HG03558 (cell line): ENCODE data around the gene FHOD1.

Experiments
- ATAC-seq: cut with Tn5 transposase; IDR thresholded peaks from one replicate; pipeline ENCODE4 v1.9.1; 2021; ENCODE audit warnings: moderate number of reproducible peaks; ENCODE audit not compliant: unreplicated experiment; ENCODE audit errors: extremely low read depth

Gene FHOD1

DNA sequence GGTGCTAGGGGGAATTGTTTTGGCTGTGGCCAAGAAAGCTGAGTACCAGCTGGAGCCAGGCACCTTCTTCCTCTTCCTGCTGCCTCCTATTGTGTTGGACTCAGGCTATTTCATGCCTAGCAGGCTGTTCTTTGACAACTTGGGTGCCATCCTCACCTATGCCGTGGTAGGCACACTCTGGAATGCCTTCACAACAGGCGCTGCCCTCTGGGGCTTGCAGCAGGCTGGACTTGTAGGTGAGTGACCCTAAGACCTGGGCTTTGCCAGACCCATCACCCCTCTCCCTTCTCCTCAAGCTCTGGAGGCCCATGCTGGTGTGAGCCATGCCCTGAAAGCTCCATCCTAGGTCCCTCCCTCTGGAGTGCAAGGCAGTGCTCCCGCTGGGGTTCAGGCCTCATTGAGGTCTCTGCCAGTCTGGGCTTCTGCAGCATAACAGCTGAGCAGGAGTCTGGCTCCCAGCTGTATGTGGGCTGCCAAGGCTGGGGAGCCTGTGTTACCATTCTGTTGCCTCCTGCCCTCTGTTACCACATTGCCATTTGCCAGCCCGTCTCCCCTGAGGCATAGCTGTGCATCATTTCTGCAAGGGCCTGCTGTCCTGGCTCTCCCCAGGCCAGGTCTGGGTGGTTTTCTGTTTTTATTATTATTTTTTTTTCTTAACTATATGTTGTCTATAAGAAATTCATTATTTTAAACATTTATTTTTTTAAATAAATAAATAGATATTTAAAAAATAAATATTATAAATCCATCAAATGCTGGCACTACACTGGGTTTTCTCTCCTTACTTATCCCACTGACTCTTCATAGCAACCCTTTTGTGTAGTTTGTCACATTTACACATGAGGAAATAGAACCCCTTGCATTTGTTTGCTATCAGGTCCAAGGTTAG lies 5.6 kb upstream of the FHOD1 start:
- no peak for ATAC-seq

DNA sequence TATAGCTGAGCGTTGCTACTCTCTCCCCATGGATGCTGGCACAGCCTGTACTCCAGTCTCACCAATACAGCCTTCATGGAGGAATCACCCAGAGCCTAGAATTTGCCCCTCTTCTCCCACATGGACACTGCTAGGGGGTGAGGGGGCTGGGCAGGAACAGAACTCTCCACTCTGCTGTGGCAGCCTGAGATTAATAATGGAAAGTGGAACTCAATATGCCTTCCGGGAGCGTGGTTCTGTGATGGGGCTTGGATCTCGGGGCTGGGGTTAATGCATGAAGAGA lies 2.7 kb upstream of the FHOD1 start:
- no peak for ATAC-seq

- no peak for ATAC-seq
Measured at GRCh38 chr16:67249178-67250044, 2.1 kb upstream of the FHOD1 start.

DNA sequence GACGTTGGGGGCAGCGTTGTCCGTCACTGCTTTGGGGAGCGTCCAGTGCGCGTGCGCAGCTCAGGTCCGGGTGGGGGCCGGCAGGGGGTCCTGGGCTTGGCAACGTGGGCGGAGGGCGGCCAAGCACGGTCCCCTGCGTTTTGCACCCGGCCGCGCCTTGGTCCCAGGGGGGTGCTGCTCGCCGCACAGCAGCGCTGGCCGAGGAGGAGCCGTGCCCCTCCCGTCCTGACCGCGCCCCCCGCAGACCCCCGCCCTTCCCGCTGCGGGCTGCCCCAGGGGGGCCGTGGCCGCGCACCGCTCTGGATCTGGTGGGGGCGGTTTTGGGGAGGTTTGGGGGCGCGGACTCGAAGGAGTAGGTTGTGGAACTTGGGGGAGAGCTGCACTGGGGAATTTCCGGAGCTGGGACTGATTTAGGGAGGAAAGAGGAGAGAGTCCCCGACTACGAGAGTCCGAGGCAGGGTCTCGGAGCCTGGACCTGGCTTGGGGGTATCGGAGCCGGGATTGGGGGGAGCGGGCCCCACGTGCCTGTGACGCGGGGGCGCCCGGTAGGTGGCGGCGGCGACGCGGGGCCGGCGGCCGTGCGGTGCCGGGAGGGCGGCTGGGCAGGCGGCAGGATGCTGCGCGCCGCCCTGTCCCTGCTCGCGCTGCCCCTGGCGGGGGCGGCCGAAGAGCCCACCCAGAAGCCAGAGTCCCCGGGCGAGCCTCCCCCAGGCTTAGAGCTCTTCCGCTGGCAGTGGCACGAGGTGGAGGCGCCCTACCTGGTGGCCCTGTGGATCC lies 1.3 kb upstream of the FHOD1 start, which contains the start of gene SLC9A5:
Gene SLC9A5, plus strand, starts transcription at position 579 of the 777 bp plus-strand sequence. Its CDS starts 36 bp downstream, at position 615.
- no peak for ATAC-seq

GRCh38 chr16:67248073-67248400 lies 756 bp upstream of the FHOD1 start:
- no peak for ATAC-seq

- ATAC-seq: no peak
Measured at GRCh38 chr16:67246756-67247191, 507 bp downstream of the FHOD1 start.

GRCh38 chr16:67246081-67246755 lies 1.1 kb downstream of the FHOD1 start:
- ATAC-seq: no peak

DNA sequence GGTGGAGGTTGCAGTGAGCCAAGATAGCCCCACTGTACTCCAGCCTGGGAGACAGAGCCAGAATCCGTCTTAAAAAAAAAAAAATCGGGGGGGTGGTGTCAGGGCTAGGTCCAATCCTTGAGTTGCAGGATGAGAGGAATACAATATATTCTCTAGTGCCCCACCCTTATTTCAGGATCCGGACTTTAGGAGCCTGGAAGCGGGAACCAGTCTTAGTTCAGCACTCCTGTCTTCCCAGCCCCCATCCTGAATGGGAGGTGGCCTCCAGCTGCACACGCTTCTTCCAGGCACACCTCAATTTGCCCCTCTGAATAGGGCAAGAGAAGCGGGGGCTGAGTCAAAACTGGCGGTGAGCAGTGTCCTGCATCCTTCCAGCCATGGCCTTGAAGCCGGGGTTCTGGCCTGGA lies 1.6 kb downstream of the FHOD1 start:
- no peak for ATAC-seq

DNA sequence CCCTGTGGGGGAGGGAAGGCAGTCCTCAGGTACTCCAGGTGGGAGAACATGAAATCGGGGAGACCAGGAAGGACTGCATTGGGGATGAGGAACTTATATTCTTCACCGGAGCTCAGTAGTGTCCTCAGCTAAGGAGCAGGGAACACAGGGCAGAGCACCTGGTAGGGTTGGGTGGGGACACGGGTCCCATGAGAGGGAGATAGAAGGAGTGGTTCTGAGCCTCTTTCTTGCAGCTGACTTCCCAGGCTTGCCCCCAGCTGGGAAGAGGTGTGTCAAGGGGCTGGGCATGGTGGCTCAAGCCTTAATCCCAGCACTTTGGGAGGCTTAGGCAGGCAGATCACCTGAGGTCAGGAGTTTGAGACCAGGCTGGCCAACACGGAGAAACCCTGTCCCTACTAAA lies 2.1 kb downstream of the FHOD1 start:
- ATAC-seq: no peak

DNA sequence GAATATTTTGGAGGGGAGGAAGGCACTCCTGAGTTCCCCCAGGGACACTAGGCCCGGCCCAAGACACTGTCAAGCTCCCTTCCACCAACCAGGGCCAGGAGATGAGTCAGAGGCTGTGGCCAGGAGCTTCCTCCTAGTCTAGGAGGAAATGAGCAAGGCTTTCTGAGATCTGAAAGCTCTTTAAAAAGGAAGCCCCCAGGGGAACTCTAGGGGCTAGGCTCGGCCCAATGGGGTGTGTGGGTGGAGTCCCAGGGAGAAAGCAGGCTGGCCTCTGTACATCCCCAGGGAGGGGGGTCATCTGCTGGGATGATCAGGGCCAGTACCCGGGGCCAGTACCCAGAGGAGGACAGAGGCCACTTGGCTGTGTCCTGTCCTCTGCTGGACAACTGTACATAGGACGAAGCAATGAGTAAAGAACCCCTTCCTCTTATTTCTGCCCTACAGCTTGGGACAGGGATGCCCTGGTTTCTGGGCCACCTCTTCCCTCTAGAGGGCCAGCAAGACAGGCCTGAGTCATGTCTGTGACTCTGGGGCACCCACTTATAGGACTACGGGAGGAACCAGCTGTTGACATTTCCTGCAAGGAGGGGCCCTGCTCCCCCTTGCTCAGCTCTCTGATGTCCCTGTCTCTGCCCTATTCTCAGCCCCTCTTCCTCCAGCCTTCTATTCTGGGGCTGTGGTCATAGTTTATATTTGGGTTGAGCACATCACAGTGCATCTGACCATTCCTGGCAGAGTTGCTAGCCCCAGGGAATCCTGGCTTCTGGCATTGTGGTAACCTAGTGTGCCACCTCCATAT lies 2.7 kb downstream of the FHOD1 start:
- ATAC-seq: peak; percentile 36

DNA sequence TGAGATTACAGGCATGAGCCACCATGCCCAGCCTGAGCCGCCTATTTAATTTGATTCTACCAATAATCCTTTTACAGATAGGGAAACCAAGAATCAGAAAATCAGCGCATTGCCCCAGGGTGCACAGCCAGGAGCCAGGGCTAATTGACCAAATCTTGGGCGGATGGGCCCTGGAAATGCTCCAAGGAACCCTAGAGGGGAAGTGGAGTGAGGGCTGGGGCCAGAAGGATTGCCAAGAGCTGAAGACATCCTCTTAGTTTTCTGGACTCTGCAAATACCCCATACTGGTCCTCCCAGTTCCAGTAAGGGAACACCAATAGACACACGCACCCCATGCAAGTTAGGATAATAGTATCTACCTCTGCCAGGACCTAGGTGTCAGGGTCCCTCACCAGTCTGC lies 3.8 kb downstream of the FHOD1 start:
- ATAC-seq: no peak

GRCh38 chr16:67242138-67242730 lies 5.0 kb downstream of the FHOD1 start:
- ATAC-seq: no peak

DNA sequence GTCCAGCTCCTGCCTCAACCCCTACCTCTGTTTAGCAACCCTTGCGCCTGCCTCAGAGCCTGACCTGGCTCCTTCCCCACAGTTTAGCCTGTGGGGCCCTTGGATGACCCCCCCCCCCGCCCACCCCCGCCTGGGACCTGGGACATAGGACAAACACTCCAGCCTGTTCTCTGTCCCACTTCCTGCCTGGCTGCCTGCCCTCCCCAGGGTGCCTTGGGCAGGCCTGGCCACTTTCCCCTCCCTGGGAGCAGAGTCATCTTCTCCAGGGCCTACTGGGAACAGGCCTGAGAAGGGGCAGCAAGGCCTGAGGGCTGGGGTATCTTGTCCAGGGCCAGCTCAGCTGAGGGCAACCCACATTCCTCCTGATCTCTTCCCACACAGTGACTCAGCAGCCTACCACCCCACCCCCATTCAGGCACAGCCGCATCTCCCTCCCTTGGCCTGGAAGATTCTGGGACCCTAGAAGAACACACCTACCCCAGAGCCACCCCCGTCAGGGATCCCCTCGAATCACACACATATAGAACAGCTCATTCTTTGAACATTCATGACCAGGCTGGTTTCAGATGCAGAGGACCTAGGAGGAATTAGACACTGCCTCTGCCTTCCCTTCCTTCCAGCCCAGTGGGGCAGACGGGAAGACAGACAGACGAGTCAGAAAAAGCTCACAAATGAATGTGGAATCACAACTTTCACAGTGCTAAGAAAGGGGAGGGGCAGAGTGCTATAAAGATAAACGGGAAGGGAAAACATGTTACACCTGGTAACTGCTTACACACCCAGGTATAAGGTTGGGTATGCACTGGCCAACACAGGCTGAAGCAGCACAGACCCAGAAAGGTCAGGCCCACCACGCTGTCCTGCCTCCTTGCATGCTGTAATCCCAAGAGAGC lies 6.0 kb downstream of the FHOD1 start:
- ATAC-seq: no peak

- ATAC-seq: no peak
Measured at GRCh38 chr16:67240506-67240905, 6.8 kb downstream of the FHOD1 start.

DNA sequence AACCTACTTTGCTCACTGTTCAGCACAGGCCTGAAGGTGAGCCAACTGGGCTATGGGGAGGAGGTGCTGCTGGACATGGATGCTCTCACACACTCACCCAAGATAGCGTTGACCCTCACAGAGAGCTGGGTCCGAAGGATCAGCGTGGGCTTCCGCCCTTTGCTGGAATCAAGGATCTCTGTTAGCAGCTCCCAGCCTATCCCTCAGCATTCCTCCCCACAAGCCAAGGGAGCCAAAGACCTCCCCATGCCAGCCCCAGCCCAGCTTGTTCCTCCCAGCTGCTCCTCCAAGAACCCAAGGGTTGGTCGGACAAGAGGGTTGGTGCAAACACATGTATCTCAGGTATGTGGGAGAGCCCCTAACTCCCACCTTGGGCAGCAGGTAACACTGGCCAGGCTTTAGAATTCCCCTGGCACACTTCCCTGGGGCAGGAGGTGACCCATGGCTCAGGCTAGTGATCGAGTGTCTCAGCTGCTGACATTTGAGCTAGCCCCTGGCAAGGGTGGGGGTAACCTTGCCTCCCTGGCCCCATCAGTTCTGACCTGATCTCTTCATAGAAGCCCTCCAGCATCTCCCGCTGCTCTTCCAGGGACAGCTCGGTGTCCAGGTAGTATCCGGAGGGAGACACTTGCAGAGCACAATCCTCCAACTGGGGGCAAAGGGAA lies 8.3 kb downstream of the FHOD1 start:
- ATAC-seq: no peak

DNA sequence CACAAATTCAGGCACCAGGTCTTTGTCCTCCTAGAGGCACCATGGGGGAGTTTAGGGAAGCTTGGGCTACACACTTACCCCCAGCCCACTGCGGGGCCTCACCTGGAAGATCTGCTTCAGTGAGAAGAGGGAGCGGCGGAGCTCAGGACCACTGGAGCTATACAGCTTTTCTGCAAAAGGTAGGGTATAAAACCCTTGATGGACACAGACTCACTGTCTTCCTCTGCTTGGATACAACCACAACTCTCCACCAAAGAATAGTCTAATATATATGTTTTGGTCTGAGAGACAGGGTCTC lies 9.1 kb downstream of the FHOD1 start:
- ATAC-seq: no peak

DNA sequence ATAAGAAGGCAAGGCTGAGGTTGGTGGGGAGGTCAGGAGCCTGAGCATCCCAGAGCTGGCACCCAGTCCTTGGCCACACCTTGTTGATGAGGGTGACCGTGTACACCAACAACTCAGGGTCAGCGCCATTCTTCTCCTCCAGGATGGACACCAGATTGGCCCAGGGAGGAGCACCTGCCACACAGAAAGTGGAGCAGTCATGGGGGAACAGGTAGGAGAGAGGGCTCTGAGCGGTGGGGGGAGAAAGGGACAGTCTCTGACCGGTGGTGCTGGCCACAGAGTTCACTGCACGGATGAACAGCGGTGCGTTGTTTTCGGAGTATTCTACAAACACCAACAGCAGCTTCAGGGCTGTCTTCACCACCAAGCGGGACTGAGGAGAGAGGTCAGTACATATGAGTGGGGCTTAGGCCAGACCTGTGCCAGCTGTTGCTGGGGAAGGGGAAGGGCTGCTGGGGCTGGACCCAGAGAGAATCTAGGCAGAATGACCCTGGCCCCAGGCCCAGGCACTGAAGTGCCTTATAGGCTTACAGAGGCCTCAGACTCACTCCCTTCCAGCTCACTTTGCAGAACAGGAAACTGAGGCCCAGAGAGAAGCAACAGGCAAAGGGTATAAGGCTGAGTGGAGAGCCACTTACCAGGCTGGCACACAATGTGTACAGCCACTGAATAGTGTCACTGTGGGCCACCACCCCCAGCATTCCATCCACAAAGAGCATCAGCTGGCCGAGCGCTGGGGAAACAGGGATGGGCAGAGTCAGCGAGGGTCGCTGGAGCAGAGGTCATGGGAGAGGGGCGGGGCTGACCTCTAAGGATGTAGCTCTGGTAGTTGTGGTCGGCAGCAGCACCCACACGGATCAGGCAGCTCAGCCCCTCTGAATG lies 9.6 kb downstream of the FHOD1 start:
- no peak for ATAC-seq
